Naive B cell (primary cell): ENCODE data around the gene EFCAB6. TPM values are rescaled to one million over a fixed set of nuclear protein-coding genes. Genes with fewer than 3 reads are reported as not detected.

Source experiments
- ATAC-seq, 2 donors: fragments of 150-1000 bp; cut with Tn5 transposase; 2 replicates each; pipeline ENCODE4 v1.10.0; 2021; ENCODE audit warnings: low read depth in 2 of 2, mild to moderate bottlenecking in 2 of 2, moderate library complexity in 2 of 2
- DNase-seq: peaks from one replicate; pipeline ENCODE4 v3.0.0; 2022
- H3K27ac Mint-ChIP-seq, 6 donors: one replicate each; pipeline ENCODE4 v1.8.0; 2020 to 2022; ENCODE audit warnings: mild to moderate bottlenecking in 6 of 6, mixed read lengths in 6 of 6, moderate library complexity in 5 of 6, inconsistent platforms in 2 of 6
- H3K27me3 Mint-ChIP-seq, 3 donors: one replicate each; pipeline ENCODE4 v1.8.0; 2021 to 2022; ENCODE audit warnings: mixed read lengths in 3 of 3, mild to moderate bottlenecking in 1 of 3
- H3K36me3 Mint-ChIP-seq, 2 donors: one replicate each; pipeline ENCODE4 v1.8.0; 2020 to 2022; ENCODE audit warnings: mixed read lengths in 2 of 2, inconsistent platforms in 1 of 2, mild to moderate bottlenecking in 1 of 2
- H3K4me1 Mint-ChIP-seq, 3 donors: one replicate each; pipeline ENCODE4 v1.8.0; 2020 to 2022; ENCODE audit warnings: mixed read lengths in 3 of 3, inconsistent platforms in 1 of 3, mild to moderate bottlenecking in 1 of 3, moderate library complexity in 1 of 3
- H3K4me3 Mint-ChIP-seq, 8 donors: one replicate each; pipeline ENCODE4 v1.8.0; 2020 to 2022; ENCODE audit warnings: mild to moderate bottlenecking in 8 of 8, mixed read lengths in 8 of 8, moderate library complexity in 8 of 8, inconsistent platforms in 2 of 8
- H3K9me3 Mint-ChIP-seq, 7 donors: one replicate each; pipeline ENCODE4 v1.8.0; 2020 to 2022; ENCODE audit warnings: mixed read lengths in 7 of 7, mild to moderate bottlenecking in 5 of 7, inconsistent platforms in 2 of 7, moderate library complexity in 1 of 7
- polyA plus RNA-seq, 6 donors: library from polyadenylated mRNA; unstranded; fragments of 300-500 nt; fragmentation: Illumina TruSeq; gene quantifications; one replicate each; pipeline ENCODE4 v1.2.3, GENCODE V29; 2021; ENCODE audit warnings: low read depth in 6 of 6

The EFCAB6 gene
- polyA plus RNA-seq, 6 donors from 2014 or later = not detected

GRCh38 chr22:43843783-43844530 lies 31.9 kb upstream of the EFCAB6 start:
- H3K27ac Mint-ChIP-seq = no peak overlapping the region
- peaks cover 1 to 23% (median 23%) of the 10 kb centered on the region in 3 donors for H3K27me3 Mint-ChIP-seq
- H3K9me3 Mint-ChIP-seq = no peaks in the 10 kb centered on the region
- peaks cover 0 to 5% (median 0%) of the 10 kb centered on the region in 3 donors for H3K4me1 Mint-ChIP-seq
- no peak for ATAC-seq
- no peak for DNase-seq
- no peaks in the 10 kb centered on the region for H3K36me3 Mint-ChIP-seq
- no peak overlapping the region for H3K4me3 Mint-ChIP-seq

- no peak for DNase-seq
- ATAC-seq = no peak
Observed at GRCh38 chr22:43841742-43842141, 29.6 kb upstream of the EFCAB6 start.

GRCh38 chr22:43840851-43841250 lies 28.7 kb upstream of the EFCAB6 start:
- H3K9me3 Mint-ChIP-seq = no peaks in the 10 kb centered on the region
- H3K4me3 Mint-ChIP-seq = no peak overlapping the region
- H3K36me3 Mint-ChIP-seq = no peaks in the 10 kb centered on the region
- H3K27ac Mint-ChIP-seq = no peak overlapping the region
- peaks cover 0 to 26% (median 8%) of the 10 kb centered on the region in 3 donors for H3K27me3 Mint-ChIP-seq
- DNase-seq = no peak
- ATAC-seq = no peak
- H3K4me1 Mint-ChIP-seq = peaks cover 0 to 5% (median 0%) of the 10 kb centered on the region in 3 donors

More at GRCh38 chr22:43841742-43842141, 29.6 kb upstream of the EFCAB6 start:
- H3K36me3 Mint-ChIP-seq = no peaks in the 10 kb centered on the region
- peaks cover 0 to 5% (median 0%) of the 10 kb centered on the region in 3 donors for H3K4me1 Mint-ChIP-seq
- H3K9me3 Mint-ChIP-seq = no peaks in the 10 kb centered on the region
- H3K27me3 Mint-ChIP-seq = peaks cover 0 to 24% (median 14%) of the 10 kb centered on the region in 3 donors
- H3K4me3 Mint-ChIP-seq = peak overlapping the region in 1 of 8 donors; percentile 47
- peak overlapping the region in 1 of 6 donors; percentile 47 for H3K27ac Mint-ChIP-seq

- Mint-ChIP-seq H3K27me3 (peaks cover 0 to 27% (median 8%) of the 10 kb centered on the region in 3 donors), H3K4me3 (no peak overlapping the region), H3K36me3 (no peaks in the 10 kb centered on the region), H3K4me1 (peaks cover 0 to 3% (median 0%) of the 10 kb centered on the region in 3 donors), H3K9me3 (no peaks in the 10 kb centered on the region), H3K27ac (no peak overlapping the region)
- no peak for ATAC-seq
- no peak for DNase-seq
Observed at GRCh38 chr22:43840431-43840830, 28.3 kb upstream of the EFCAB6 start.

- Mint-ChIP-seq H3K27me3 (peaks cover 0 to 30% (median 10%) of the 10 kb centered on the region in 3 donors), H3K9me3 (no peaks in the 10 kb centered on the region), H3K27ac (peak overlapping the region in 1 of 6 donors; percentile 69), H3K4me3 (no peak overlapping the region), H3K36me3 (no peaks in the 10 kb centered on the region), H3K4me1 (no peaks in the 10 kb centered on the region)
- DNase-seq (no peak), ATAC-seq (no peak)
Observed at GRCh38 chr22:43839781-43840180, 27.7 kb upstream of the EFCAB6 start.

GRCh38 chr22:43838571-43839307 lies 26.6 kb upstream of the EFCAB6 start:
- ATAC-seq (no peak), DNase-seq (no peak)
- no peaks in the 10 kb centered on the region for H3K36me3 Mint-ChIP-seq
- no peak overlapping the region for H3K4me3 Mint-ChIP-seq
- H3K9me3 Mint-ChIP-seq = no peaks in the 10 kb centered on the region
- no peak overlapping the region for H3K27ac Mint-ChIP-seq
- no peaks in the 10 kb centered on the region for H3K4me1 Mint-ChIP-seq
- peaks cover 0 to 25% (median 10%) of the 10 kb centered on the region in 3 donors for H3K27me3 Mint-ChIP-seq

- Mint-ChIP-seq H3K36me3 (no peaks in the 10 kb centered on the region), H3K27me3 (peaks cover 0 to 25% (median 12%) of the 10 kb centered on the region in 3 donors), H3K27ac (no peak overlapping the region), H3K4me3 (no peak overlapping the region), H3K9me3 (no peaks in the 10 kb centered on the region), H3K4me1 (no peaks in the 10 kb centered on the region)
- no peak for ATAC-seq
- no peak for DNase-seq
Observed at GRCh38 chr22:43838161-43838560, 26.1 kb upstream of the EFCAB6 start.

GRCh38 chr22:43837666-43838065 lies 25.6 kb upstream of the EFCAB6 start:
- H3K36me3 Mint-ChIP-seq = no peaks in the 10 kb centered on the region
- no peak overlapping the region for H3K4me3 Mint-ChIP-seq
- peaks cover 0 to 30% (median 17%) of the 10 kb centered on the region in 3 donors for H3K27me3 Mint-ChIP-seq
- H3K9me3 Mint-ChIP-seq = no peaks in the 10 kb centered on the region
- DNase-seq (no peak), ATAC-seq (no peak)
- H3K4me1 Mint-ChIP-seq = no peaks in the 10 kb centered on the region
- H3K27ac Mint-ChIP-seq = no peak overlapping the region

- no peaks in the 10 kb centered on the region for H3K9me3 Mint-ChIP-seq
- no peaks in the 10 kb centered on the region for H3K36me3 Mint-ChIP-seq
- DNase-seq (no peak), ATAC-seq (no peak)
- H3K27ac Mint-ChIP-seq = peak overlapping the region in 1 of 6 donors; percentile 65
- H3K27me3 Mint-ChIP-seq = peaks cover 0 to 31% (median 20%) of the 10 kb centered on the region in 3 donors
- no peak overlapping the region for H3K4me3 Mint-ChIP-seq
- H3K4me1 Mint-ChIP-seq = no peaks in the 10 kb centered on the region
Observed at GRCh38 chr22:43835736-43836135, 23.6 kb upstream of the EFCAB6 start.

- no peaks in the 10 kb centered on the region for H3K36me3 Mint-ChIP-seq
Observed at GRCh38 chr22:43835166-43835565, 23.1 kb upstream of the EFCAB6 start.

GRCh38 chr22:43833286-43834240 lies 21.5 kb upstream of the EFCAB6 start:
- no peaks in the 10 kb centered on the region for H3K9me3 Mint-ChIP-seq
- no peak for ATAC-seq
- no peaks in the 10 kb centered on the region for H3K36me3 Mint-ChIP-seq
- no peak for DNase-seq
- H3K27me3 Mint-ChIP-seq = peaks cover 0 to 26% (median 20%) of the 10 kb centered on the region in 3 donors
- no peak overlapping the region for H3K4me3 Mint-ChIP-seq
- no peaks in the 10 kb centered on the region for H3K4me1 Mint-ChIP-seq
- H3K27ac Mint-ChIP-seq = no peak overlapping the region

More at GRCh38 chr22:43835166-43835565, 23.1 kb upstream of the EFCAB6 start:
- no peak for DNase-seq
- no peaks in the 10 kb centered on the region for H3K4me1 Mint-ChIP-seq
- no peaks in the 10 kb centered on the region for H3K9me3 Mint-ChIP-seq
- no peak for ATAC-seq
- H3K27me3 Mint-ChIP-seq = peaks cover 0 to 31% (median 20%) of the 10 kb centered on the region in 3 donors
- no peak overlapping the region for H3K4me3 Mint-ChIP-seq
- H3K27ac Mint-ChIP-seq = no peak overlapping the region

GRCh38 chr22:43832393-43833265 lies 20.5 kb upstream of the EFCAB6 start:
- H3K4me3 Mint-ChIP-seq = no peak overlapping the region
- peak overlapping the region in 1 of 6 donors; percentile 64 for H3K27ac Mint-ChIP-seq
- peaks cover 0 to 26% (median 20%) of the 10 kb centered on the region in 3 donors for H3K27me3 Mint-ChIP-seq
- H3K36me3 Mint-ChIP-seq = no peaks in the 10 kb centered on the region
- ATAC-seq = no peak
- H3K9me3 Mint-ChIP-seq = no peaks in the 10 kb centered on the region
- no peak for DNase-seq
- H3K4me1 Mint-ChIP-seq = no peaks in the 10 kb centered on the region
